Hepatocyte (in vitro differentiated cells): ENCODE data around the gene MUC6. TPM values are rescaled to one million over a fixed set of nuclear protein-coding genes. Genes with fewer than 3 reads are reported as not detected.

Experiments
- DNase-seq: peaks from one replicate; pipeline ENCODE4 v3.0.0-alpha.2; 2016; ENCODE audit warnings: low spot score
- H2AFZ ChIP-seq: fragments of 200-600 bp; sonication (generic); 2 replicates; pipeline ENCODE4 v1.6.0; 2016; ENCODE audit warnings: antibody characterized with exemption, mild to moderate bottlenecking
- H3K27ac ChIP-seq: fragments of 200-600 bp; sonication (generic); 2 replicates; pipeline ENCODE4 v1.5.1; 2016; ENCODE audit warnings: mild to moderate bottlenecking
- H3K27me3 ChIP-seq: fragments of 200-600 bp; sonication (generic); 2 replicates; pipeline ENCODE4 v1.6.1; 2016
- H3K36me3 ChIP-seq: fragments of 200-600 bp; sonication (generic); replicated peaks from 2 replicates; pipeline ENCODE4 v1.5.1; 2016; ENCODE audit warnings: low read depth; ENCODE audit not compliant: insufficient read depth
- H3K4me1 ChIP-seq: fragments of 200-600 bp; sonication (generic); 2 replicates; pipeline ENCODE4 v1.5.1; 2016; ENCODE audit warnings: mild to moderate bottlenecking, moderate library complexity; ENCODE audit not compliant: insufficient read depth
- H3K4me2 ChIP-seq: fragments of 200-600 bp; sonication (generic); 2 replicates; pipeline ENCODE4 v1.6.0; 2016
- H3K4me3 ChIP-seq: fragments of 200-600 bp; sonication (generic); 2 replicates; pipeline ENCODE4 v1.5.1; 2016; ENCODE audit warnings: mild to moderate bottlenecking
- H3K79me2 ChIP-seq: fragments of 200-600 bp; sonication (generic); 2 replicates; pipeline ENCODE4 v1.6.0; 2017; ENCODE audit warnings: mild to moderate bottlenecking
- H3K9me2 ChIP-seq: fragments of 200-600 bp; sonication (generic); replicated peaks from 2 replicates; pipeline ENCODE4 v1.6.0; 2017; ENCODE audit warnings: mild to moderate bottlenecking; ENCODE audit not compliant: insufficient read depth
- H3K9me3 ChIP-seq: fragments of 200-600 bp; sonication (generic); 2 replicates; pipeline ENCODE4 v1.5.1; 2016; ENCODE audit warnings: low read depth, mild to moderate bottlenecking
- H4K20me1 ChIP-seq: fragments of 200-600 bp; sonication (generic); 2 replicates; pipeline ENCODE4 v1.6.0; 2016; ENCODE audit warnings: mild to moderate bottlenecking; ENCODE audit not compliant: insufficient read depth, poor library complexity, severe bottlenecking
- EZH2 ChIP-seq: fragments of 200-600 bp; sonication (generic); IDR thresholded peaks from 2 replicates; pipeline ENCODE4 v1.6.1; 2016; ENCODE audit warnings: antibody characterized with exemption, mild to moderate bottlenecking, borderline replicate concordance
- EZH2phosphoT487 ChIP-seq: fragments of 200-600 bp; sonication (generic); IDR thresholded peaks from one replicate; pipeline ENCODE4 v1.6.1; 2018; ENCODE audit warnings: antibody characterized with exemption, mild to moderate bottlenecking, low read depth, moderate library complexity; ENCODE audit not compliant: unreplicated experiment, severe bottlenecking
- WGBS: methylation state at CpG from one replicate; pipeline ENCODE4 v1.1.6; 2016; ENCODE audit warnings: low lambda C conversion rate; ENCODE audit errors: missing lambda C conversion rate; 5-methylcytosine and 5-hydroxymethylcytosine counted together
- polyA plus RNA-seq: library from polyadenylated mRNA; unstranded; fragments of >200 nt; fragmentation: Nextera tagmentation; extraction: Ambion mirVana; gene quantifications from 2 replicates; pipeline ENCODE4 v1.2.1, GENCODE V29; 2016
- total RNA-seq: library from RNA; depleted of rRNA; stranded (reverse); fragments of >200 nt; gene quantifications from 2 replicates; pipeline ENCODE4 v1.2.3, GENCODE V29; 2014
- TF ChIP-seq, protein P1 (sequence below): fragments of 200-600 bp; sonication (generic); IDR thresholded peaks from 2 replicates; pipeline ENCODE4 v1.5.1; 2016; ENCODE audit warnings: antibody characterized with exemption, mild to moderate bottlenecking; ENCODE audit not compliant: poor library complexity

The MUC6 gene
- total and polyA plus RNA-seq, 2 experiments from 2014 or later, result not detected

DNA sequence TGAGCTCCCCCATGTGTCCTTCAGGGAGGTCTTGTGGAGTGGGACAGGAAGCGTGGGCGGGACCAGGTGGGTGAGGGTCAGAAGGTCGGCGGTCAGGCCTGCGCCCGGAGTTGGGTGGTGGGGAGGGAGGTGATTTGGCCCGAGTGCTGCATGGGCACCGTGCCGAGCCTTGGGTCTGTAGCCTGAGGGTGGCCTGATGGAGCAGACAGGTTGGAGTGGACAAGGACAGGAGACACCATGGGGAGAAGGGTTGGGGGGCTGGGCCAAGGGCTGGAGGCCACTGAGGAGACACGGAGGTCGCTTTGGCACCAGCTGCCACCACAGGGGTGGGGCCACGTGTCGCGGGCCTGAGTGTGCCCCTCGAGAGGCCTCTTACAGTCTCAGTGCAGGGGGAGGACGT is 57.7 kb downstream of the MUC6 start:
- Histone ChIP-seq H3K4me2 (no peak overlapping the region), H3K4me3 (no peak overlapping the region), H3K9me2 (no peaks in the 10 kb centered on the region), H3K27ac (no peak overlapping the region), H4K20me1 (no peaks in the 10 kb centered on the region), H3K79me2 (no peaks in the 10 kb centered on the region), H3K4me1 (no peaks in the 10 kb centered on the region), H3K36me3 (no peaks in the 10 kb centered on the region), H2AFZ (no peak overlapping the region), H3K9me3 (no peaks in the 10 kb centered on the region), H3K27me3 (no peaks in the 10 kb centered on the region)
- TF ChIP-seq EZH2 (no peak), EZH2phosphoT487 (no peak)
- TF ChIP-seq, protein P1, sequence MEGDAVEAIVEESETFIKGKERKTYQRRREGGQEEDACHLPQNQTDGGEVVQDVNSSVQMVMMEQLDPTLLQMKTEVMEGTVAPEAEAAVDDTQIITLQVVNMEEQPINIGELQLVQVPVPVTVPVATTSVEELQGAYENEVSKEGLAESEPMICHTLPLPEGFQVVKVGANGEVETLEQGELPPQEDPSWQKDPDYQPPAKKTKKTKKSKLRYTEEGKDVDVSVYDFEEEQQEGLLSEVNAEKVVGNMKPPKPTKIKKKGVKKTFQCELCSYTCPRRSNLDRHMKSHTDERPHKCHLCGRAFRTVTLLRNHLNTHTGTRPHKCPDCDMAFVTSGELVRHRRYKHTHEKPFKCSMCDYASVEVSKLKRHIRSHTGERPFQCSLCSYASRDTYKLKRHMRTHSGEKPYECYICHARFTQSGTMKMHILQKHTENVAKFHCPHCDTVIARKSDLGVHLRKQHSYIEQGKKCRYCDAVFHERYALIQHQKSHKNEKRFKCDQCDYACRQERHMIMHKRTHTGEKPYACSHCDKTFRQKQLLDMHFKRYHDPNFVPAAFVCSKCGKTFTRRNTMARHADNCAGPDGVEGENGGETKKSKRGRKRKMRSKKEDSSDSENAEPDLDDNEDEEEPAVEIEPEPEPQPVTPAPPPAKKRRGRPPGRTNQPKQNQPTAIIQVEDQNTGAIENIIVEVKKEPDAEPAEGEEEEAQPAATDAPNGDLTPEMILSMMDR, result no peak
- WGBS, result 90% methylated on average over 13 of the region's 16 CpGs
- DNase-seq, result no peak

DNA sequence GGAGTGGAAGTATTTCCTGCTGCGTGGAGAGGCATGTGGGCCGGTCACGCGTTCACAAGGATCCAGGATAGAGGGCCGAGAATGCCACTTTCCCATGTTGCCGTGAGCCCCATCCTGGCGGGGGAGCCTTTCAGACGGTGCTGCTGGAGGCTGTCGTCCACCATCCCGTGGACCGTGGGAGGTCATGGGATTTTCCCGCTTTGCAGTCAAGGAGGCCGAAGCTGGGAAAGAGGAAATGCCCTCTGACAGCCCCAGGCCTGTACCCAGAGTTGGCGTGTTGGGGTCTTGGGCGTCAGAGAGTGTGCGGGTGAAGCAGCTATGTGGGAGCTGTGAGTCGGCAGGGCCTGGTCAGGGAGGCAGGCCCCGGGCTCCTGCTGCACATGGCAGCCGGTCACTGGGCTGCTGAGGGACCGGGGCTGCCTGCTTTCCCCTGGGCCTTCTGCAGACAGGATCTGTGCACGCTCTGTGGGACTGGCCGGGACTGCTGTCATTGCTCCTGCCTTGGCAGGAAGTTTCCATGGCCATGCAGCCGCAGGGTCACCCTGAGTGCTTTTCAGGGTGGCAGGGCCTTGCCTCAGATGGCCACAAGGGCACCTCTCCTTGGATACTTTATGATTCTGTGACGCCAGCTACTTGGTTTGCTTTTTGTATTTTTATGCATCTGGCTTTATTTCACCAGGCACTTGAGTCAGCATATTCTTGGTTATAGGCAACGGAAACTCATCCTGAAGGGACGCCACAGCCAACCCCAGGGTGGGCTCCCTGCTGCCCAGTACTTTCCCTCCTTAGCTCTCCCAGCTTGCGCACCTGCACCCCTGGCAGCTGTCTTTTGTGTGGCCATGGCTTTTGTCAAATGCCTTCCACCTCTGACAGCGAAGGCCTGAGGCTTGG is 58.4 kb downstream of the MUC6 start:
- Histone ChIP-seq H4K20me1 (no peaks in the 10 kb centered on the region), H3K79me2 (no peaks in the 10 kb centered on the region), H3K27me3 (no peaks in the 10 kb centered on the region)

DNA sequence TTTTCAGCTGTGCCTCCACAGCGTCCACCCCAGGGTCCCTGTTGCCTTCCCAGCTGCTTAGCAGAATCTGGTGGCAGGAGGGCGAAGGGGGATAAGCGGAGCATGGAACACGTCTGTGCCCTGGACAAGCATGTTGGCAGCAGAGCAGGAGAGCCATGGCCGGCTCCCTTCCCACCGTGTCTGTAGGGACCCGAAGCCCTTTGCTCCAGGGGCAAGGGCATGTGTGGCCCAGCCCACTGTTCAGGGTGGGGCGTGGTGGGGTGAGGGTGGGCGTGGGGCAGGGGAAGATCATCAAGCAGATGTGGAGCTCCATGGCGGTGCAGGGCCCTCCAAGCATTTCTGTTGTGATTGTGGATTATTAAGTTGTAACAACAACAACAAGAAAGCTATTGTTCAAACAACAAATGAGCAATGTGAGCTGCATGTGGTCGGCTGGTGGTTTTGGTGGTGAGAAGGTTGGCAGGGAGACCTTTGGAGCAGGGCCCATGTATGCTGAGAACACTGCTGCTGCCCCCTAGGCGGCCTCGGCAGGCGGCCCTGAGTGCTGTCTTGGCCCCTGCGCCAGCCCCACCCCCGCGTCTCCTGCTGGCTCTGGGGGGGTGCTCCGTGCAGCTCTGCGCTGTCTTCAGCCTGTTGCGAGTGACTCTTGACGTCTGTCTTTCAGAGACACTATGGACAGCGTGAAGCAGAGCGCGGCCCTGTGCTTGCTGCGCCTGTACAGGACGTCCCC is 59.9 kb downstream of the MUC6 start:
- Histone ChIP-seq H3K27me3 (no peaks in the 10 kb centered on the region), H3K27ac (no peak overlapping the region), H3K36me3 (no peaks in the 10 kb centered on the region), H3K9me2 (no peaks in the 10 kb centered on the region), H3K79me2 (no peaks in the 10 kb centered on the region), H3K9me3 (no peaks in the 10 kb centered on the region), H4K20me1 (no peaks in the 10 kb centered on the region), H2AFZ (no peak overlapping the region), H3K4me1 (no peaks in the 10 kb centered on the region), H3K4me2 (no peak overlapping the region), H3K4me3 (no peak overlapping the region)
- TF ChIP-seq EZH2 (no peak), EZH2phosphoT487 (no peak)
- TF ChIP-seq, protein P1, result no peak
- no peak for DNase-seq
- 88% methylated on average over 26 of the region's 26 CpGs for WGBS

More for the DNA sequence above, 58.4 kb downstream of the MUC6 start:
- WGBS, result 95% methylated on average over 28 of the region's 28 CpGs
- H3K4me2 ChIP-seq, result no peak overlapping the region
- no peaks in the 10 kb centered on the region for H3K36me3 ChIP-seq
- no peaks in the 10 kb centered on the region for H3K9me2 ChIP-seq
- H3K4me3 ChIP-seq, result no peak overlapping the region
- H3K9me3 ChIP-seq, result no peaks in the 10 kb centered on the region
- TF ChIP-seq EZH2, result no peak
- TF ChIP-seq, protein P1, result no peak
- TF ChIP-seq EZH2phosphoT487, result no peak
- H2AFZ ChIP-seq, result no peak overlapping the region
- H3K27ac ChIP-seq, result no peak overlapping the region
- DNase-seq, result no peak
- no peaks in the 10 kb centered on the region for H3K4me1 ChIP-seq
